Endodermal cell (in vitro differentiated cells): ENCODE measurements around the gene CDH18. TPM values are rescaled to one million over a fixed set of nuclear protein-coding genes. Genes with fewer than 3 reads are reported as not detected.

Experiments used
- DNase-seq: peaks from one replicate; pipeline ENCODE4 v3.0.0-alpha.2; 2017
- H3K27ac ChIP-seq: 2 replicates; pipeline ENCODE4 v1.5.1; 2013; ENCODE audit warnings: mild to moderate bottlenecking, low read depth, low read length, moderate library complexity
- H3K27me3 ChIP-seq: 2 replicates; pipeline ENCODE4 v1.6.1; 2013; ENCODE audit warnings: mild to moderate bottlenecking, low read length, moderate library complexity; ENCODE audit not compliant: insufficient read depth, control insufficient read depth, poor library complexity, severe bottlenecking
- H3K36me3 ChIP-seq: 2 replicates; pipeline ENCODE4 v1.7.0; 2013; ENCODE audit warnings: mild to moderate bottlenecking, low read length, moderate library complexity; ENCODE audit not compliant: control insufficient read depth, insufficient read depth
- H3K4me1 ChIP-seq: one replicate; pipeline ENCODE4 v1.7.0; 2013; ENCODE audit warnings: low read length; ENCODE audit not compliant: control insufficient read depth, insufficient read depth
- H3K4me3 ChIP-seq: 2 replicates; pipeline ENCODE4 v1.5.1; 2013; ENCODE audit warnings: mild to moderate bottlenecking, low read length, moderate library complexity
- H3K9ac ChIP-seq: 2 replicates; pipeline ENCODE4 v1.6.1; 2013; ENCODE audit warnings: mild to moderate bottlenecking, low read length, moderate library complexity; ENCODE audit not compliant: poor library complexity, severe bottlenecking; ENCODE audit errors: extremely low read depth
- H3K9me3 ChIP-seq: 2 replicates; pipeline ENCODE4 v1.6.1; 2013; ENCODE audit warnings: mild to moderate bottlenecking, low read length, moderate library complexity; ENCODE audit not compliant: control insufficient read depth
- H3K27ac Mint-ChIP-seq: 2 replicates; pipeline ENCODE4 v1.8.0; 2020; ENCODE audit warnings: mixed read lengths
- H3K27me3 Mint-ChIP-seq: 2 replicates; pipeline ENCODE4 v1.8.0; 2021; ENCODE audit warnings: mild to moderate bottlenecking, mixed read lengths; ENCODE audit not compliant: insufficient read depth
- H3K36me3 Mint-ChIP-seq: 2 replicates; pipeline ENCODE4 v1.8.0; 2020; ENCODE audit warnings: low read depth, mixed read lengths
- H3K4me1 Mint-ChIP-seq: 2 replicates; pipeline ENCODE4 v1.8.0; 2020; ENCODE audit warnings: mixed read lengths
- H3K4me3 Mint-ChIP-seq: 2 replicates; pipeline ENCODE4 v1.8.0; 2020; ENCODE audit warnings: mild to moderate bottlenecking, moderate library complexity, mixed read lengths
- H3K9me3 Mint-ChIP-seq: 2 replicates; pipeline ENCODE4 v1.8.0; 2020; ENCODE audit warnings: mild to moderate bottlenecking, mixed read lengths
- WGBS, 2 experiments: methylation state at CpG; one replicate each; pipeline versions ENCODE4 v1.1.5 to v1.1.7; 2013; ENCODE audit warnings: missing lambda C conversion rate in 2 of 2, mixed read lengths in 1 of 2; ENCODE audit not compliant: insufficient coverage in 1 of 2, insufficient read length in 1 of 2; 5-methylcytosine and 5-hydroxymethylcytosine counted together
- total RNA-seq, 2 donors: library from RNA; stranded (reverse); fragmentation: NEBNext Ultra II Directional in 1 of 2; extraction: Animal tissue kit (Norgen Biotek cat#: 25700) in 1 of 2; gene quantifications; 2 replicates in 1 of 2; 3 replicates in 1 of 2; pipeline ENCODE4 v1.2.1, GENCODE V29; 2021
- TF ChIP-seq, protein P1 (sequence below): fragments of 200-600 bp; sonication (generic); conservative IDR thresholded peaks from 2 replicates; pipeline ENCODE4 v1.5.0; 2021; ENCODE audit warnings: antibody characterized with exemption, mild to moderate bottlenecking

The CDH18 gene
- total RNA-seq, 2 donors from 2014 or later = 0.22 TPM; not detected in 1

DNA sequence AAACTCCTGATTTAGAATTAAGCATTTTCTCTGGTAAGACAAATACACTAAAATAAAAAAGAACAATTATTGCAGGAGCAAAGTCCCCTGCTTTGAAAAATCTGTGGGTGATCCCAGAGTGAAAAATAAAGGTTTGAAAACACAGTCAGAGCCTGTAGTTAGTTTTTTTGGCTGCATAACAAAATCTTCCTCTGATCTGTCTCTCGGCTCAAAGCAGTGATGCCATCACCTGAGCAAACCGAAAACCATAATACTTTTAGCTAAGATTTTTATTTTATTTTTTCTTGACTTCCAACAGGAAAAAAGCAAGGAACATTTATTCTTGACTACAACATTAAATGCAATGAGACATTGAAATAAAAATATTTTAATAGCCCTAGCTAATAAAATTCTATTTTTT is 1.2 kb downstream of the CDH18 start:
- Histone ChIP-seq H3K4me3 (no peak overlapping the region), H3K36me3 (no peaks in the 10 kb centered on the region), H3K4me1 (no peaks in the 10 kb centered on the region), H3K9ac (no peak overlapping the region), H3K27ac (no peak overlapping the region), H3K9me3 (no peaks in the 10 kb centered on the region), H3K27me3 (peaks cover 44% of the 10 kb centered on the region)
- Mint-ChIP-seq H3K27ac (no peak overlapping the region), H3K4me1 (peaks cover 14% of the 10 kb centered on the region), H3K27me3 (peaks cover 44% of the 10 kb centered on the region), H3K9me3 (no peaks in the 10 kb centered on the region), H3K36me3 (no peaks in the 10 kb centered on the region), H3K4me3 (no peak overlapping the region)
- TF ChIP-seq, protein P1, sequence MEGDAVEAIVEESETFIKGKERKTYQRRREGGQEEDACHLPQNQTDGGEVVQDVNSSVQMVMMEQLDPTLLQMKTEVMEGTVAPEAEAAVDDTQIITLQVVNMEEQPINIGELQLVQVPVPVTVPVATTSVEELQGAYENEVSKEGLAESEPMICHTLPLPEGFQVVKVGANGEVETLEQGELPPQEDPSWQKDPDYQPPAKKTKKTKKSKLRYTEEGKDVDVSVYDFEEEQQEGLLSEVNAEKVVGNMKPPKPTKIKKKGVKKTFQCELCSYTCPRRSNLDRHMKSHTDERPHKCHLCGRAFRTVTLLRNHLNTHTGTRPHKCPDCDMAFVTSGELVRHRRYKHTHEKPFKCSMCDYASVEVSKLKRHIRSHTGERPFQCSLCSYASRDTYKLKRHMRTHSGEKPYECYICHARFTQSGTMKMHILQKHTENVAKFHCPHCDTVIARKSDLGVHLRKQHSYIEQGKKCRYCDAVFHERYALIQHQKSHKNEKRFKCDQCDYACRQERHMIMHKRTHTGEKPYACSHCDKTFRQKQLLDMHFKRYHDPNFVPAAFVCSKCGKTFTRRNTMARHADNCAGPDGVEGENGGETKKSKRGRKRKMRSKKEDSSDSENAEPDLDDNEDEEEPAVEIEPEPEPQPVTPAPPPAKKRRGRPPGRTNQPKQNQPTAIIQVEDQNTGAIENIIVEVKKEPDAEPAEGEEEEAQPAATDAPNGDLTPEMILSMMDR = no peak
- 90 to 100% methylated on average over 2 of the region's 2 CpGs for WGBS, 2 experiments
- no peak for DNase-seq

DNA sequence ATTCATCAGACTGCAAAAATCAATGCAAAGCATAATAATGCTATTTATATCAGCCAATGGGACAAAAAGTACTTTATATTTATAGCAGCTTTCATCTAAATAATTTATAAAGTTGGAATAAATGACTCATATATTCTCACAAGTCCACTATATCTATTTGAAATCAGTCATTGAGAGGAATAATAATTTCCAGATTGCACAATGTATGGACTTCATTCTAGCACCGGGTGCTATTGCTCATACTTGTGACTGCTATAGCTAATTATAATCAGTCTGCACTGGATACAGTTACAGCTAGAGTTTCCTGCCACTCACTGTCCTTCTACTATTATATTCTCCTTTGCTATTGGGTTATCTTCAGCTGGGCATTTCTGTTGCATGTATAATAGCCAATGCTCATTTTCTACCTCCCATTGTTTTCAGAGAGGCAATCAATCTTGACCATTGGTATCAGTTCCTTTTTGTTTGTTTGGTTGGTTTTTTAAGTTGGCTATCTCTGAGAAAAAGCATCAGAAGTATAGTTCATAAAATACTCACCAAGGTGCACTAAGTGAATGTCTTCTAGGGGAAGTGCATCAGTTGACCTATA is 1.9 kb downstream of the CDH18 start:
- Histone ChIP-seq H3K27me3 (peaks cover 44% of the 10 kb centered on the region), H3K4me1 (no peaks in the 10 kb centered on the region), H3K4me3 (no peak overlapping the region), H3K36me3 (no peaks in the 10 kb centered on the region), H3K9ac (no peak overlapping the region), H3K27ac (no peak overlapping the region), H3K9me3 (no peaks in the 10 kb centered on the region)
- Mint-ChIP-seq H3K4me1 (peaks cover 14% of the 10 kb centered on the region), H3K4me3 (no peak overlapping the region), H3K9me3 (no peaks in the 10 kb centered on the region), H3K27me3 (peaks cover 44% of the 10 kb centered on the region), H3K27ac (no peak overlapping the region), H3K36me3 (no peaks in the 10 kb centered on the region)
- DNase-seq = no peak
- 93 to 100% methylated on average over 1 of the region's 1 CpG for WGBS, 2 experiments
- TF ChIP-seq, protein P1 = no peak

DNA sequence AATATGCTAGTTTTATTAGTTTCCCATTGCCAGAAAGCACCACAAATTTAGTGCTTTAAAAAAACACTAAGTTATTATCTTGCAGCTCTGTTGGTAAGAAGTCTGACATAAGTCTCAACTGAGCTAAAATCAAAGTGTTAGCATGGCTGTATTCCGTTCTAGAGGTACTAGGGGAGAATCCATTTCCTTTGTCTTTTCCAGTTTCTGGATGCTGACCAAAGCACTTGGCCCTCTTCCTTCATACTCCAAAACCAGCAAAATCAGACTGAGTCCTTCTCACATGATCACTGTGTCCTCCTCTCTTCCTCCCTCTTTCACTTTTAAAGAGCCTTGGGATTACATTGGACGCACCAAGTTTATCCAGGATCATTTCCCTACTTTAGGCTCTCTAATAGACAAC is 9.5 kb downstream of the CDH18 start:
- TF ChIP-seq, protein P1 = no peak
- H3K27me3 Mint-ChIP-seq = no peaks in the 10 kb centered on the region
- WGBS, 2 experiments = 80 to 98% methylated on average over 1 to 2 of the region's 2 CpGs

More for the DNA sequence above, 9.5 kb downstream of the CDH18 start:
- H3K4me1 ChIP-seq = no peaks in the 10 kb centered on the region
- H3K9ac ChIP-seq = no peak overlapping the region
- H3K36me3 ChIP-seq = no peaks in the 10 kb centered on the region
- H3K27ac Mint-ChIP-seq = no peak overlapping the region
- H3K36me3 Mint-ChIP-seq = no peaks in the 10 kb centered on the region
- no peaks in the 10 kb centered on the region for H3K4me1 Mint-ChIP-seq
- H3K27me3 ChIP-seq = no peaks in the 10 kb centered on the region
- no peak for DNase-seq
- no peak overlapping the region for H3K27ac ChIP-seq
- H3K9me3 ChIP-seq = no peaks in the 10 kb centered on the region
- no peak overlapping the region for H3K4me3 Mint-ChIP-seq
- no peak overlapping the region for H3K4me3 ChIP-seq
- no peaks in the 10 kb centered on the region for H3K9me3 Mint-ChIP-seq
